H9 (cell line): ENCODE data around the gene IST1. TPM values are rescaled to one million over a fixed set of nuclear protein-coding genes. Genes with fewer than 3 reads are reported as not detected.

Experiments
- DNase-seq: peaks from one replicate; pipeline ENCODE4 v3.0.0-alpha.2; 2017
- H2AFZ ChIP-seq: one replicate; pipeline ENCODE4 v1.6.1; 2013; ENCODE audit warnings: mild to moderate bottlenecking, low read length, control low read depth, moderate library complexity
- H2AK5ac ChIP-seq: 2 replicates; pipeline ENCODE4 v1.6.1; 2013; ENCODE audit warnings: low read length, control low read depth, mixed read lengths; ENCODE audit not compliant: insufficient read length
- H2BK120ac ChIP-seq: one replicate; pipeline ENCODE4 v1.6.1; 2013; ENCODE audit warnings: low read depth, mild to moderate bottlenecking, low read length, control low read depth, inconsistent platforms; ENCODE audit not compliant: poor library complexity, severe bottlenecking
- H2BK12ac ChIP-seq: 2 replicates; pipeline ENCODE4 v1.6.1; 2013; ENCODE audit warnings: low read length, control low read depth, mixed read lengths, low read depth; ENCODE audit not compliant: insufficient read length
- H2BK15ac ChIP-seq: 2 replicates; pipeline ENCODE4 v1.6.1; 2013; ENCODE audit warnings: low read depth, low read length, control low read depth
- H2BK20ac ChIP-seq: one replicate; pipeline ENCODE4 v1.6.1; 2013; ENCODE audit warnings: low read depth, mild to moderate bottlenecking, low read length, control low read depth, inconsistent platforms; ENCODE audit not compliant: poor library complexity, severe bottlenecking
- H2BK5ac ChIP-seq: 2 replicates; pipeline ENCODE4 v1.6.1; 2013; ENCODE audit warnings: low read length, control low read depth, mixed read lengths; ENCODE audit not compliant: insufficient read length
- H3K14ac ChIP-seq: 2 replicates; pipeline ENCODE4 v1.6.1; 2013; ENCODE audit warnings: low read length, control low read depth; ENCODE audit not compliant: insufficient read depth
- H3K18ac ChIP-seq: 2 replicates; pipeline ENCODE4 v1.6.1; 2013; ENCODE audit warnings: low read depth, mild to moderate bottlenecking, mixed read lengths, low read length, control low read depth; ENCODE audit not compliant: insufficient read length
- H3K23ac ChIP-seq: 2 replicates; pipeline ENCODE4 v1.6.1; 2013; ENCODE audit warnings: low read length, control low read depth, mixed read lengths, low read depth; ENCODE audit not compliant: insufficient read length
- H3K23me2 ChIP-seq: 2 replicates; pipeline ENCODE4 v1.6.1; 2013; ENCODE audit warnings: low read depth, mild to moderate bottlenecking, mixed read lengths, low read length, control low read depth; ENCODE audit not compliant: insufficient read length, poor library complexity, severe bottlenecking
- H3K27ac ChIP-seq: 2 replicates; pipeline ENCODE4 v1.5.1; 2013; ENCODE audit warnings: low read length, control low read depth, mixed read lengths, low read depth; ENCODE audit not compliant: insufficient read length
- H3K27me3 ChIP-seq: 2 replicates; pipeline ENCODE4 v1.6.1; 2013; ENCODE audit warnings: low read length, control low read depth, inconsistent platforms; ENCODE audit not compliant: insufficient read depth
- H3K4ac ChIP-seq: 2 replicates; pipeline ENCODE4 v1.6.1; 2013; ENCODE audit warnings: low read depth, mild to moderate bottlenecking, control low read depth, inconsistent platforms, low read length, moderate library complexity
- H3K4me1 ChIP-seq: 2 replicates; pipeline ENCODE4 v1.6.1; 2013; ENCODE audit warnings: low read length, control low read depth, inconsistent platforms; ENCODE audit not compliant: insufficient read depth
- H3K4me2 ChIP-seq: 2 replicates; pipeline ENCODE4 v1.6.1; 2013; ENCODE audit warnings: low read length, control low read depth, mixed read lengths; ENCODE audit not compliant: insufficient read length, insufficient read depth
- H3K56ac ChIP-seq: 2 replicates; pipeline ENCODE4 v1.6.1; 2013; ENCODE audit warnings: low read depth, mild to moderate bottlenecking, mixed read lengths, low read length, control low read depth; ENCODE audit not compliant: insufficient read length
- H3K79me1 ChIP-seq: 2 replicates; pipeline ENCODE4 v1.6.1; 2013; ENCODE audit warnings: low read depth, mild to moderate bottlenecking, moderate library complexity, low read length, control low read depth, inconsistent platforms; ENCODE audit not compliant: insufficient read depth, poor library complexity, severe bottlenecking
- H3K79me2 ChIP-seq: 2 replicates; pipeline ENCODE4 v1.6.1; 2013; ENCODE audit warnings: low read length, control low read depth, inconsistent platforms; ENCODE audit not compliant: insufficient read depth
- H3K9ac ChIP-seq: 2 replicates; pipeline ENCODE4 v1.6.1; 2013; ENCODE audit warnings: low read length, control low read depth, mixed read lengths; ENCODE audit not compliant: insufficient read length; ENCODE audit errors: extremely low read depth
- H3K9me3 ChIP-seq: one replicate; pipeline ENCODE4 v1.6.1; 2013; ENCODE audit warnings: low read depth, low read length, inconsistent platforms; ENCODE audit not compliant: control insufficient read depth
- H3T11ph ChIP-seq: one replicate; pipeline ENCODE4 v1.6.1; 2013; ENCODE audit warnings: mild to moderate bottlenecking, low read length, control low read depth, inconsistent platforms
- H4K20me1 ChIP-seq: one replicate; pipeline ENCODE4 v1.6.1; 2013; ENCODE audit not compliant: control insufficient read depth, insufficient read length, insufficient read depth
- H4K5ac ChIP-seq: 2 replicates; pipeline ENCODE4 v1.6.1; 2013; ENCODE audit warnings: low read depth, mild to moderate bottlenecking, mixed read lengths, low read length, control low read depth; ENCODE audit not compliant: insufficient read length
- H4K8ac ChIP-seq: replicated peaks from 2 replicates; pipeline ENCODE4 v1.6.1; 2013; ENCODE audit warnings: low read length, control low read depth, mixed read lengths, low read depth; ENCODE audit not compliant: insufficient read length
- H4K91ac ChIP-seq: 2 replicates; pipeline ENCODE4 v1.6.1; 2013; ENCODE audit warnings: low read depth, mild to moderate bottlenecking, moderate library complexity, mixed read lengths, low read length, control low read depth; ENCODE audit not compliant: insufficient read length
- H3K27ac Mint-ChIP-seq, 3 experiments: 2 replicates in 2 of 3; 3 replicates in 1 of 3; pipeline ENCODE4 v1.8.0; 2020 to 2021; ENCODE audit warnings: mixed read lengths in 3 of 3, mild to moderate bottlenecking in 1 of 3, moderate library complexity in 1 of 3
- H3K27me3 Mint-ChIP-seq: 2 replicates; pipeline ENCODE4 v1.8.0; 2021; ENCODE audit warnings: low read depth, mild to moderate bottlenecking, moderate library complexity, mixed read lengths
- H3K36me3 Mint-ChIP-seq, 3 experiments: 2 replicates in 2 of 3; 3 replicates in 1 of 3; pipeline ENCODE4 v1.8.0; 2020 to 2021; ENCODE audit warnings: low read depth in 3 of 3, mixed read lengths in 3 of 3; ENCODE audit not compliant: insufficient read depth in 1 of 3
- H3K4me1 Mint-ChIP-seq, 2 experiments: 2 replicates each; pipeline ENCODE4 v1.8.0; 2020; ENCODE audit warnings: mixed read lengths in 2 of 2
- H3K4me3 Mint-ChIP-seq, 2 experiments: 2 replicates in 1 of 2; 3 replicates in 1 of 2; pipeline ENCODE4 v1.8.0; 2020 to 2021; ENCODE audit warnings: mild to moderate bottlenecking in 2 of 2, mixed read lengths in 2 of 2, moderate library complexity in 1 of 2
- H3K9me3 Mint-ChIP-seq, 2 experiments: 2 replicates in 1 of 2; 3 replicates in 1 of 2; pipeline ENCODE4 v1.8.0; 2020; ENCODE audit warnings: mild to moderate bottlenecking in 2 of 2, mixed read lengths in 2 of 2, moderate library complexity in 1 of 2
- CTCF ChIP-seq: fragments of 200-600 bp; sonication (generic); conservative IDR thresholded peaks from 3 replicates; pipeline ENCODE4 v1.8.0; 2021; ENCODE audit warnings: antibody characterized with exemption, mild to moderate bottlenecking
- WGBS: extraction: QIAGEN DNeasy Blood & Tissue Kit; methylation state at CpG from one replicate; pipeline ENCODE4 v1.1.7; 2013; ENCODE audit warnings: missing lambda C conversion rate, low lambda C conversion rate, mixed read lengths; ENCODE audit not compliant: insufficient read length; ENCODE audit errors: extremely low coverage; 5-methylcytosine and 5-hydroxymethylcytosine counted together
- total RNA-seq: library from RNA; stranded (reverse); gene quantifications from 2 replicates; pipeline ENCODE4 v1.2.1, GENCODE V29; 2021

Gene IST1
- total RNA-seq, 1 experiment from 2014 or later = 263 TPM

DNA sequence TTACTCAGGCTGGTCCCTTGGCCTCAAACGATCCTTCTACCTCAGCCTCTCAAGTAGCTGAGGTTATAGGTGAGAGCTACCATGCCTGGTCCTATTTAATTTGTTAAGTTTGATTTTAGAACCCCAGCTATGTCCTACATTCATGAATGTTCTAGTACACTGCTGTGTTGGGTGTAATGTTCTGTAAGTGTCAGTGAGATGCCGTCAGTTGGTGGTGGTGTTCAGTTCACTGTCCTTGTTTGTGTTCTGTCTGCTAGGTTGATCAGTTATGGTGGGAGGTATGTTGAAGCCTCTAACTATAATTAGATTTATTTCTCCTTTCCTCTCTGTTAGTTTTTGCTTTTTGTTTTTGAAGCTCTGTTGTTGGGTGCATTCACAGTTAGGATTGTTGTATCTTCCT, 8.3 kb downstream of the IST1 start:
- no peak overlapping the region for H2BK12ac ChIP-seq
- H3K79me1 ChIP-seq = no peaks in the 10 kb centered on the region
- no peak overlapping the region for H2BK15ac ChIP-seq
- H3K27me3 ChIP-seq = no peaks in the 10 kb centered on the region
- no peak overlapping the region for H3K4me3 Mint-ChIP-seq
- no peaks in the 10 kb centered on the region for H3K9me3 Mint-ChIP-seq
- no peak overlapping the region for H4K8ac ChIP-seq
- no peak overlapping the region for H3K9ac ChIP-seq
- no peaks in the 10 kb centered on the region for H3K4me1 ChIP-seq
- H4K91ac ChIP-seq = no peak overlapping the region
- H3K56ac ChIP-seq = no peak overlapping the region
- no peak overlapping the region for H2BK5ac ChIP-seq
- no CpG with 5 or more reads among the region's 2 CpGs for WGBS
- peaks cover 60% of the 10 kb centered on the region for H3K79me2 ChIP-seq
- H2BK120ac ChIP-seq = no peak overlapping the region
- H3K14ac ChIP-seq = no peak overlapping the region
- no peak for DNase-seq
- H3K4ac ChIP-seq = no peak overlapping the region
- H3K23ac ChIP-seq = no peak overlapping the region
- peak overlapping the region; percentile 23 for H3K27ac ChIP-seq
- no peaks in the 10 kb centered on the region for H4K20me1 ChIP-seq
- H3T11ph ChIP-seq = no peak overlapping the region
- H2BK20ac ChIP-seq = no peak overlapping the region
- peak overlapping the region in 1 of 3 experiments; percentile 29; a peak in 3 of 7 replicates for H3K27ac Mint-ChIP-seq
- H2AK5ac ChIP-seq = no peak overlapping the region
- peaks cover 13 to 29% (median 23%) of the 10 kb centered on the region in 3 experiments for H3K36me3 Mint-ChIP-seq
- no peaks in the 10 kb centered on the region for H3K9me3 ChIP-seq
- H3K23me2 ChIP-seq = no peaks in the 10 kb centered on the region
- peaks cover 13 to 20% of the 10 kb centered on the region in 2 experiments for H3K4me1 Mint-ChIP-seq
- no peak overlapping the region for H3K4me2 ChIP-seq
- no peak for TF ChIP-seq CTCF
- H3K27me3 Mint-ChIP-seq = no peaks in the 10 kb centered on the region
- no peak overlapping the region for H3K18ac ChIP-seq
- no peak overlapping the region for H4K5ac ChIP-seq
- no peak overlapping the region for H2AFZ ChIP-seq
